NCI-H460 (cell line): ENCODE results near the gene NT5C2. TPM values are rescaled to one million over a fixed set of nuclear protein-coding genes. Genes with fewer than 3 reads are reported as not detected.

Source experiments
- DNase-seq: peaks from one replicate; pipeline ENCODE4 v3.0.0-alpha.2; 2016; ENCODE audit warnings: low read depth; ENCODE audit errors: extremely low read depth
- total RNA-seq: library from RNA; depleted of rRNA; stranded (reverse); fragments of >200 nt; shearing (Covaris generic); gene quantifications from 2 replicates; pipeline ENCODE4 v1.2.3, GENCODE V29; 2014

The NT5C2 gene
- total RNA-seq, 1 experiment from 2014 or later: 220 TPM

DNA sequence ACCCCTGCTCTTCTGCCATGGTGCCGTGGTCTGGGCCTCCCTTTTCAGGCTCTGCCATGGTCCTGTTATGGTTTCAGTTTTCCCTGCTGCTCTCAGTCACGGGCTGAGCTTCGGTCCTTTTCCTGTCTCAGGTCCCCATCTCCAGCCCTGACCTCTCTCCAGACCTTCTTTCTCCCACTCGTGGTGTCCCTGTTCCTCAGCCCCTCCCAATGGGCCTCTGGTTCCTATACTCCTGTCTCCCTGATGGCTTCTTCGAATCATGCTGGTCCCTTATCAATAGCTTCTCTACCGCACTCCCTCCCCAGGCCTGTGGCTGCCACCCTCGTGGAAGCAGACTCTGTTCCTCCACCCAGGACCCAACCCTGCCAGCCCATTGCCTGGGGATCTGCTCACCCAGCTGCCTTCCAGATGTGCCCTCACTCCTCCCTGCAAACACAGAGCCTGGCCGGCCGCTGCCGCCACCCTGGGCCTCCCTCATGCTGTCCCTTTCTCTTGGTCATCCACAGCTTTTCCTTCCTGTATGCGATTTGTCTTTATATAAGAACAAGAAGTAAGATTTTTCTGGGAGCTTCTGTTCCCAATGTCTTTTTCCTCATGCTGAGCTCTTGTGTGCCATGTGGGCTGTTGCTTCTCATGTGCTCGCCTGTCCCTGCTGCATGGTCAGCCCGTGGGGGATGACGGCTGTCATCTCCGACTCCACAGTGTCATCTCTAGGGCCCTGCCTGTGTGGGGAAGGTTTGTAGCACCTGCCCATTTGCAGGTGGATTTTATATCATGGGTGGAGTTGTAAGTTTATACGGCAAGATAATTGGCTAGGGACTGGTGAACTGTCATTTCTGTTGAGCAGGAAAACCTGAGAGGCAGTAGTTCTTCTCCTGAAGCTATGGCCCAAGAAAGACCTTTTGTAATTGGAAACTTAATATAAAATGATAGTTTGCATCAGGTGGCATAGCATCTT lies 126.7 kb downstream of the NT5C2 start:
- DNase-seq: no peak

DNA sequence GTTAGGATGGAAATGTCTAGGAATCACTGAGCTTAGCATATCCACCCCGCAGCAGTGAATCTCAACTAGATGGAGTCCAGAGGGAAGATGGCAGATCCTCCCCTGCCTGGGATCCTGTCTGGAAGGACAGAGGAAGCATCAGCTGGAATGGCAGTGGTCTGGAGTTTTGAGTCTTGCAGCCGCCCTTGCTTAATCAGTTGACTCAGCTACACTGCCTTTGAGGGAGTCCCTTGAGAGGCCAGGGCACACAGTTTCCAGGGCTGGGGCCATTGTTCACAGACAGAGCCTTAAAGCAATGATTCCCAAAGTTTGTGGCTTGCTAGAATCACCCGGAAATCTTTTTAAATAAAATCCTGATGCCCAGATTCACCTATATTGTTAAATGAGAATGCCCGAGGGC lies 128.1 kb downstream of the NT5C2 start:
- DNase-seq: no peak

DNA sequence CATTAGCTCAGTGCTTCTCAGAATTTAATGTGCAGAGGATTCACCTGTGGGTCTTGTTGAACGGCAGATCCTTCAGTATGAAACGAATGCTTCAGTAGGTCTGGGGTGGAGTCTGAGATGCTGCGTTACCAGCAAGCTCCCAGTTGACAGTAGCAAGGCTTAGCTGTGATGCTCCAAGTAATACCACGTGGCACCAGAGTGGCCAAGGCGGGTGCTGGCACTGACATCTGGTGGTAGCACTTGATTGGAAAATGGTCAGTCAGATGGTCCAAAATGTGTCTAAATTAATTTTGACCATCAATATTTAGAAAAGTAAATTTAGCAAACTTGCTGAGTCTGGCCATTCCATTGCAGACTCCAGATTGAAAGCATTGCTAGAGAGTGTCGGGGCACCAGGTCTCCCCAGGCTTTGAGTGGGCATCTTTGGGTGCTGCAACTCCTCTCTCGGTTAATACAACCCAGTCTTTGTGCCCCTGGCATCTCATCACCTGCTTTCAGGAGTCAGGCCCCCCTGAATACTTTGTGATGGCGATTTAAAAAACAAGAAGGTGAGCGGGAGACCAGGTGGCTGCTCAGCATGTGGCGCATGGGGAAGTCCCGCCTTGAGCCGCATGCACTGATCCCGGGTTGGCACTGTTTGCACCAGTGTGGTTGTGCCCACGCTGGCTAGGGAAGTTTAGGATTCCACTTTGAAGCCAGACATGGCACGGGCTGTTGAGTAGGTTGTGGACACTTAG lies 130.1 kb downstream of the NT5C2 start:
- no peak for DNase-seq

- DNase-seq: no peak
Measured at GRCh38 chr10:103060575-103060974, 132.5 kb downstream of the NT5C2 start.

DNA sequence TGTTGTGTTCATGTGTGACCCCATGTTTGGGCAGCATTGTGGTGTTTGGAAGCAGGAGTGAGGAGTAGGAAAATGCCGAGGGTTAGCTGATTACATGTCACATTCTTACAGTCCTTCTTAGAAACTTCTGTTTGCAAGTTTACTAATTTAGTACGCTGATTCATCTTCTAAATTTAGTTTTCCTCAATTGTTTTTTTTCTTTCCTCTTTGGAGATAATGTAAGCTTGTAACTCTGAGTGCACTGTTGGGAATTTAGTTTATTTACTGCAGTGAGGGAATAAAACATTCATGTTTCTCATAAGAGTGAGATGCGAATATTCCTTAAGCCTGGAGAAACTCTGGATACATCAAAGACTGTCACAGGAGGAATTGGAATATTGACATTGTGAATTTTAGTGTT lies 135.0 kb downstream of the NT5C2 start:
- DNase-seq: no peak

DNA sequence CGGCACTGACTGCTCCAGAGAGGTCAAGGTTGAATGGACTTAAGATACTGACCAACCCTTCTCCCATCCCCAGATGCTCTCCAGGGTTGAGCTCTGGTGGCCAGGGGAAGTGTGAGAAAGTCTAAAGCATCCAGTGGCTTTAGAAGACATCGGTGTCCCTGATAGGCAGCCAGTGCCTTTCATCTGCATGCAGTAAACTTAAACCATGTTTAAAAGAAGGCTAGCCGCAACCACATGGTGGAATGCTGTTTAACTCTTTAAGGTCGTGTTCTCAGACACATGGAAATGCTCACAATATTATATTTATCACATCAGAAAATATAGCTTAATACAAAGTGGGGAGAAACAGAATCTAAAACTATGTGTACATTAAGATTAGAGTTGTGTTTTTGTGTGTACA lies 138.0 kb downstream of the NT5C2 start:
- DNase-seq: no peak

GRCh38 chr10:103054621-103055020 lies 138.5 kb downstream of the NT5C2 start:
- no peak for DNase-seq

DNA sequence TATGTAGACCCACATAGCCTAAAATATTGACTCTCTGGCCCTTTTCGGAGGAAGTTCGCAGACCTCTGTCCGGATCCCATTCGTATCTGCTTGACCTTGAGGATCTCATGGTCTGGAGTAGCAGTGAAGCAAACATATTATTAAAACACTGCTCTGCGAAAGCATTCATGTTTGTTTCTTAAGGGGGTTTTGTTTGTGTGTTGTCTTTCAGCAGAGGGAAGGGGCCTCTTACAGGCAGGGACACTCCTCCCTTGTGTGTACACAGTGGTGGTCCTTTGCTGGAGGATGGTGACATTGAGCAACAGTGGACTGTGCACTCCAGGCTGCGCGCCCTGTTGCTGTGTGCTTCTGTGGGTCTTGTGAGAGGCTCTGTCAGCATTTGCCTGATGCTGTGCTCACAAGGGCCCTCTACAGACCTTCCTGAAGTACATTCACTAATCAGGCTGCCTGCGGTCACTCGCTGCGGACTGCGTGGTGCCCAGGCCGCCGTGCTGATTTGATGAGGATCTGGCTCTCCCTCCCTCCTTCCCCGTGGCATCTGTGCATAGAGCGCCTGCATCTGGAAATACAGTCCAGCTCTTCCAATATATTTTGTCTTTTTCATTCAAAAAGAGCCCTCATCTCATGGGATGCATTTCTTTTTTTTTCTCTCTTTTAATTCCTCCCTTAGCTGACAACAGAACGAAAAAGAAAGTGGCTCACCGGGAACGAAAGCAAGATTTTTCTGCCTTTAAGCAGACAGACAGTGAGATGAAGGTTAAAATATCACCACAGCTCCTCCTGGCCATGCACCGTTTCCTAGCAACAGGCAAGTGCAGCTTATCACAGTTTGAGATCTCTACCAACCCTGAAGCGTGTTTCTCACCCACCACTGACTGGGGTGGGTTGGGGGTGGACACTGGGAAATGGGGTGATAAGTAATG lies 139.2 kb downstream of the NT5C2 start:
- DNase-seq: peak; percentile 59

GRCh38 chr10:103049237-103049636 lies 143.8 kb downstream of the NT5C2 start:
- DNase-seq: no peak

GRCh38 chr10:103047381-103047780 lies 145.7 kb downstream of the NT5C2 start:
- DNase-seq: no peak

DNA sequence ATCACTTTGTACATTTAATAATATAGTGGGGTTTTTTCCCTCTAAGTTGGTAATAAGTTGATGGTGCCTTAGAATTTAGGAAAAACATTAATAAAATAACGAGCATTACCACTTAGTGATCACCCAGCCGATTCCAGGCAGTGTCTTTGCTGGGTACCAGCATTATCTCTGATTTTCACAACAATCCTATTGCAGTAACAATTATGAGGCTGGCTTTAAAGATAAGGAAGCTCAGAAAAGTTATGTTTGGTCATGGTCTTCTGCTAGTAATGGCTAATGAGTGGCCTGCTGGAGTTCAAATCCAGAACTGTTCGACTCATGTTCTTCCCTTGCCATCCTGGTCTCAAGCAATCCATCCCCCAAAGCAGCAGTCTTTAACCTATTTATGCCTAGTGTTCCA lies 147.1 kb downstream of the NT5C2 start:
- no peak for DNase-seq

GRCh38 chr10:103044942-103045489 lies 148.1 kb downstream of the NT5C2 start:
- DNase-seq: no peak

DNA sequence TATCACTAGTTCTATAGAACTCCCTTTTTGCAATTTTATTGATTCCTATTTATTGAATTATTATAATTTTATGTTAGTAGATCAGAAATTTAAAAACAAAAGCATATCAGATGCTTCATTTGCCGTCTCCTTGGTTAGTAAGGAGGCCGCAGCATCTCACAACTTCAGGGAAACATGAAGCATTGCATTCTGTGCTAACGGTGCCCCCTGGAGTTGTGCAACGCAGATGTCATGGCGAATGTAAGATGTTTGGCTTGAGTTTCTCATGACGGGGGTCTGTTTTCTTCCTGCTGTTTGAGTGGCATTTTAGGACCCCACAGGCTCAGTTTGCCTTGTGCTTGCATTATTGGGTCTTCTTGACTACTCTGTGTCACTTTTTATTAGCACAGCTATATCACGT lies 150.2 kb downstream of the NT5C2 start:
- no peak for DNase-seq

DNA sequence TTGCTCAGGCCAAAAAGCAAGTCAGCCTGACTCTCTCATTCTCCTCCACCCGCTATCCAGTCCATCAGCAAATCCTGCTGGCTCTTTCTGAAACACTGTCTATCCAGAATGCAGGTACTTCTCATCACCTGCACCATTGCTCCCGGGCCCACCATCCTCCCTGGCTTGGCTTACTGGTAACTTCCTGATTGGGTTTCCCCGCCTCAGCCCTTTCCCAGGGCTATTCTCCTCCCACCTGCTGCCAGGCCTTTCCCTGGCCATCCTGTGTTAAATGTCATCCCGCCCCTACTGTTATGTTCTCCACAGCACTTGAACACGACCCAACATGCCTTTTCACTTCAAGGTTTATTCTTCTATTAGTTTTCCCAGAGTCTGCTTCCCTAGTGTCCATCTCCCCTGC lies 150.9 kb downstream of the NT5C2 start:
- no peak for DNase-seq

DNA sequence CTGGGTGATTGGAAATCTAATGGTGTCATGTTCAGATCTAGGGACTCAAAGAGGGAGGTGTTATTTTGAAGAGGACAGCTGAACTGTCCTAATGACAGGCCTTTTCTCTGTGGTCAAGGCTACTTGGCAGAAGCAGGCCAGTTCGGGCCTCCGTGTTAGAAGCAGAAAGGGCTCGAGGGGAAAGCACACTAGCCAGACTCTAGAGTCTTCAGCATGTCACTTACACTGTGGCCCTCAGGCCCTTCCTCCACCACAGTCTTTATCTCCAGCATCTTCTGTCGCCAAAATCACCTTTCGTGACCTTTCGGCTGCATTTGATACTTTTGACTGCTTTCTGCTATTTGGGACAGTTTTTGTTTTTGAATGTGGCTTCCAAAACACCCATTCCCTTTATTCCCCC lies 151.7 kb downstream of the NT5C2 start:
- DNase-seq: no peak

DNA sequence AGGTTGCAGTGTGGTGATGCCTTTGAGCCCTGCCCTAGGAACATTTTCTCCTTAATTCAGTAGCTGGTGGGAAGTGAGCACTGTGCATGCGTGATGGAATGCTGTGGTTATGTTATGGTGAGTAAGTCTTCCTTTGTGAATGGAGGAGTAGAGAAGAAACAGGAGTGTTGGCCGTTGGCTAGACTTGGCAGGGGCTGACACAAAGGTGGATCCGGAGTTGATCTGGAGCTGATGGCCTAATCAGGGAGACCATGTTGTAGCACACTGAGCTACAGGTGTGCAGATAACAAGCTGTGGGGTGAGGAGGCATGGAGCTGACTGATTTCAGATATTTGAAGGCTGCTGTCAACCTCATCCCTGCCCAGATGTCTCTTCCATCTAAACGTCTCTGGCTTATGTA lies 152.7 kb downstream of the NT5C2 start:
- DNase-seq: no peak

- no peak for DNase-seq
Measured at GRCh38 chr10:103038570-103038969, 154.5 kb downstream of the NT5C2 start.
